ENCODE measurements around the gene SULT2B1. TPM values are rescaled to one million over a fixed set of nuclear protein-coding genes. Genes with fewer than 3 reads are reported as not detected.
"Not testable (repeated sequence)": the region's sequence is repeated elsewhere in the genome, so short reads cannot be mapped to it uniquely, and the experiment has no call there.

The SULT2B1 gene
- total and polyA plus RNA-seq, 4 experiments from 2014 or later = 0.13 TPM; not detected in 3

DNA sequence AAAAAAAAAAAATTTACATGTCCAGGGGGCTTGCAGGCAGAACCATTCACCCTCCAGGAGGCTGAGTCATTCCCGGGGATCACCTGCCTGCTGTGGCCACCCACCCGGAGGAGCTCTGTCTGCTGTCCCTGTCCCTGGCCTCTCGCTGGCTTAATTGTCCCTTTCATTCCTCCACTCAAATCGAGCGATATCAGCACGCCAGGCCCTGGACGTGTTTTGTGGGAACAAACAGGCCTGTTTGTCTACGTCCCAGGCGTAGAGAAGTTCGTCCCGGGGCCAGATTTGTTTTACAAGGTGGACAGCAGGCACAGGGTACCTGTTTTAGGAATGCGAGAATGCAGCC is 21.2 kb downstream of the SULT2B1 start:
- intact Hi-C loops (cut with micrococcal nuclease) = no loop called here
- no peak overlapping the region for H3K4me3 Mint-ChIP-seq
- ChIA-PET POLR2A (ENCODE audit: partially characterized antibody) (no interaction called here), CTCF (ENCODE audit: partially characterized antibody) (interaction anchor here (1.3 kb wide), 1 partner anchor 67 kb away, joined by 3 read pairs; no protein-coding TSS in a partner anchor)
- Histone ChIP-seq H3K4me3 (ENCODE audit: low read length in 2 of 2) (no peak overlapping the region), H3K36me3 (ENCODE audit: insufficient read depth, low read length) (no peaks in the 10 kb centered on the region), H3K27ac (ENCODE audit: low read depth, low read length) (no peak overlapping the region), H3K27me3 (ENCODE audit: insufficient read depth, low read length) (no peaks in the 10 kb centered on the region), H3K9me3 (ENCODE audit: control insufficient read depth in 1 of 2, low read length in 2 of 2) (no peaks in the 10 kb centered on the region), H3K4me1 (ENCODE audit: insufficient read depth, low read length) (peaks cover 5% of the 10 kb centered on the region)
- no peak overlapping the region for H3K27ac Mint-ChIP-seq
- H3K9me3 Mint-ChIP-seq = no peaks in the 10 kb centered on the region
- H3K36me3 Mint-ChIP-seq = no peaks in the 10 kb centered on the region
- peaks cover 0 to 4% (median 0%) of the 10 kb centered on the region in 4 donors for H3K4me1 Mint-ChIP-seq
- peaks cover 0 to 1% of the 10 kb centered on the region in 2 donors for H3K27me3 Mint-ChIP-seq
- DNase-seq = no peak

DNA sequence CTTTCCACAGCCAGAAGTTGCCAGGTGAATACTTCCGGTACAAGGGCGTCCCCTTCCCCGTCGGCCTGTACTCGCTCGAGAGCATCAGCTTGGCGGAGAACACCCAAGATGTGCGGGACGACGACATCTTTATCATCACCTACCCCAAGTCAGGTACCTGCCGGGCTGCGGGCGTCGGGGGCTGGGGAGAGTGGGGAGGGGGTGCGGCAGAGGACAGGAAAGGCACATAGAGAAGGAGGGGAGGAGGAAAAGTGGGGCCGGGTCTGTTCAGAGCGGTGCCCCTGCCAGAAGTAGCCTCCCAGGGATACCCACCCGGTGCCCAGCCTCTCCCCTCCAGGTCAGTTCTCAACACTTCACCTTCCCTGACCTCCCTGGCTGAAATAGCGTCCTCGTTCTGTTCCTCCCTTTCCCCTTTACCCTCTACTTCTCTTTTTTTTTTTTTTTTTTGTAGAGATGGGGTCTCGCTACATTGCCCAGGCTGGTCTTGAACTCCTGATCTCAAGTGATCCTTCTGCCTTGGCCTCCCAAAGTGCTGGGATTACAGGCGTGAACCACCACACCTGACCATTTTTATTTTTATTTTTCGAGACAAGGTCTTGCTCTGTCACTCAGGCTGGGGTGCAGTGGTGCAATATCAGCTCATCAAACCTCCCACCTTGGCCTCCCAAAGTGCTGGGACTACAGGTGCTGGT is 24.1 kb downstream of the SULT2B1 start:
- H3K9me3 Mint-ChIP-seq = no peaks in the 10 kb centered on the region
- no peaks in the 10 kb centered on the region for H3K27me3 Mint-ChIP-seq
- no peaks in the 10 kb centered on the region for H3K36me3 Mint-ChIP-seq
- Histone ChIP-seq H3K36me3 (ENCODE audit: insufficient read depth, low read length) (no peaks in the 10 kb centered on the region), H3K27me3 (ENCODE audit: insufficient read depth, low read length) (no peaks in the 10 kb centered on the region), H3K4me1 (ENCODE audit: insufficient read depth, low read length) (peaks cover 5% of the 10 kb centered on the region), H3K9me3 (ENCODE audit: control insufficient read depth in 1 of 2, low read length in 2 of 2) (no peaks in the 10 kb centered on the region), H3K4me3 (ENCODE audit: low read length in 2 of 2) (no peak overlapping the region), H3K27ac (ENCODE audit: low read depth, low read length) (no peak overlapping the region)
- CTCF ChIA-PET (ENCODE audit: partially characterized antibody) = no interaction called here
- no peak overlapping the region for H3K27ac Mint-ChIP-seq
- peaks cover 0 to 4% (median 0%) of the 10 kb centered on the region in 4 donors for H3K4me1 Mint-ChIP-seq
- intact Hi-C loops (cut with micrococcal nuclease) = no loop called here
- no peak overlapping the region for H3K4me3 Mint-ChIP-seq
- no peak for DNase-seq
- POLR2A ChIA-PET (ENCODE audit: partially characterized antibody) = no interaction called here

DNA sequence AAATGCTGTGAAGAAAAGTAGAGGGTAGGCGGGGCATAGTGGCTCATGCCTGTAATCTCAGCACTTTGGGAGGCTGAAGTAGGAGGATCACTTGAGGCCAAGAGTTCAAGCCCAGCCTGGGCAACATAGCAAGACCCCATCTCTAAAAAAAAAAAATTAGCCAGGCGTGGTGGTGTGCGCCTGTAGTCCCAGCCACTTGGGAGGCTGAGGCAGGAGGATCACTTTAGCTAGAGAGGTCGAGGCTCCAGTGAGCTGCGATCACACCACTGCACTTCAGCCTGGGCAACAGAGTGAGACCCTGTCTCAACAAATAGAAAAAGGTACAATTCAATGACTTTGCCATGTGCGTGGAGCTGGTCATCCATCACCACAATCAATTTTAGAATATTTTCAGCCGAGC is 25.9 kb downstream of the SULT2B1 start:
- CTCF ChIA-PET (ENCODE audit: partially characterized antibody) = interaction anchor here (0.6 to 3.6 kb wide), 2 partner anchors 11 to 72 kb away, joined by 4 to 14 read pairs; no protein-coding TSS in a partner anchor
- DNase-seq; H3K36me3 Mint-ChIP-seq; intact Hi-C loops (cut with micrococcal nuclease); H3K27ac ChIP-seq (ENCODE audit: low read depth, low read length); POLR2A ChIA-PET (ENCODE audit: partially characterized antibody); H3K4me3 Mint-ChIP-seq; H3K27ac Mint-ChIP-seq; H3K4me1 Mint-ChIP-seq; H3K27me3 Mint-ChIP-seq; H3K36me3 ChIP-seq (ENCODE audit: insufficient read depth, low read length); H3K9me3 ChIP-seq (ENCODE audit: control insufficient read depth in 1 of 2, low read length in 2 of 2); H3K27me3 ChIP-seq (ENCODE audit: insufficient read depth, low read length); H3K4me1 ChIP-seq (ENCODE audit: insufficient read depth, low read length); H3K9me3 Mint-ChIP-seq; H3K4me3 ChIP-seq (ENCODE audit: low read length in 2 of 2): not testable (repeated sequence)

DNA sequence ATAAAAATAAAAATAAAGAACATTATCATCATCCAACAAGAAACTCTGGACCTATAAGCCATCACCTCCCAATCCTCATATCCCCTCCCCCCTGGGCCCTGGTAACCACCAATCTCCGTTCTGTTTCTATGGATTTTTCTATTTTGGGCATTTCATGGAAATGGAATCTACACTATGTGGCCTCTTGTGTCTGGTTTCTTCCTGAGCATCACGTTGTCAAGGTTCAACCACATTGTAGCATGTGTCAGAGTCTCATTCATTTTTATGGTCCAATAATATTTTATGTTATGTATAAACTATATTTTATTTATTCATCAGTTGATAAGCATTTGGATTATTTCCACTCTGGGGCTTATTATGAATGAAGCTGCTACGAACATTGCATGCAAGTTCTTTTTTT is 26.9 kb downstream of the SULT2B1 start:
- Mint-ChIP-seq H3K36me3 (no peaks in the 10 kb centered on the region), H3K9me3 (no peaks in the 10 kb centered on the region), H3K4me1 (peaks cover 0 to 2% (median 0%) of the 10 kb centered on the region in 4 donors), H3K27me3 (no peaks in the 10 kb centered on the region), H3K4me3 (no peak overlapping the region), H3K27ac (no peak overlapping the region)
- Histone ChIP-seq H3K27me3 (ENCODE audit: insufficient read depth, low read length) (no peaks in the 10 kb centered on the region), H3K4me3 (ENCODE audit: low read length in 2 of 2) (no peak overlapping the region), H3K36me3 (ENCODE audit: insufficient read depth, low read length) (no peaks in the 10 kb centered on the region), H3K27ac (ENCODE audit: low read depth, low read length) (no peak overlapping the region), H3K4me1 (ENCODE audit: insufficient read depth, low read length) (peaks cover 5% of the 10 kb centered on the region), H3K9me3 (ENCODE audit: control insufficient read depth in 1 of 2, low read length in 2 of 2) (no peaks in the 10 kb centered on the region)
- ChIA-PET POLR2A (ENCODE audit: partially characterized antibody) (no interaction called here), CTCF (ENCODE audit: partially characterized antibody) (interaction anchor here (0.6 to 13.1 kb wide), 4 partner anchors 10 to 195 kb away, joined by 3 to 203 read pairs (median 8); no protein-coding TSS in a partner anchor)
- intact Hi-C loops (cut with micrococcal nuclease) = no loop called here
- no peak for DNase-seq

DNA sequence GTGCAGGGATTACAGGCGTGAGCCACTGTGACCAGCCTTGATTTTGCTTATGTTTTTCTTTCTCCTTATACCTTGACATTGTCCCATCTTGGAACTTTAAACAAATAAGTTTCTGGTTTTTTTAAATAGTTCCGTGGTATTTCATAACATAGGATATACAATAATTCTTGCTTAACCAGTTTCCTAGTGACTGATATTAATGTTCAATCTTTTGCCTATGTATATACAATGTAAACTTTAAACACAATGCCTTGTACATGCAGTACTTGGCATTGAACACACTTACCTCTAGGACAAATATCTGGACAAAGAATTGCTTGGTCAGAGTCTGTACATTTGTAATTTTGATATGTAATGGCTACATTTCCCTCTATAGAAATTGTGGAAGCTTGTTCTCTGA is 30.2 kb downstream of the SULT2B1 start:
- Mint-ChIP-seq H3K4me1 (peaks cover 4 to 6% (median 5%) of the 10 kb centered on the region in 4 donors), H3K36me3 (peaks cover 0 to 4% of the 10 kb centered on the region in 2 donors), H3K27ac (no peak overlapping the region), H3K27me3 (no peaks in the 10 kb centered on the region), H3K9me3 (no peaks in the 10 kb centered on the region), H3K4me3 (no peak overlapping the region)
- CTCF ChIA-PET (ENCODE audit: partially characterized antibody) = interaction anchor here (0.6 to 13.1 kb wide), 5 partner anchors 75 to 305 kb away, joined by 3 to 203 read pairs (median 5); partner anchors contain the start of gene KDELR1
- Histone ChIP-seq H3K4me1 (ENCODE audit: insufficient read depth, low read length) (peaks cover 3% of the 10 kb centered on the region), H3K27me3 (ENCODE audit: insufficient read depth, low read length) (no peaks in the 10 kb centered on the region), H3K9me3 (ENCODE audit: control insufficient read depth in 1 of 2, low read length in 2 of 2) (no peaks in the 10 kb centered on the region), H3K4me3 (ENCODE audit: low read length in 2 of 2) (no peak overlapping the region), H3K36me3 (ENCODE audit: insufficient read depth, low read length) (no peaks in the 10 kb centered on the region), H3K27ac (ENCODE audit: low read depth, low read length) (no peak overlapping the region)
- POLR2A ChIA-PET (ENCODE audit: partially characterized antibody) = no interaction called here
- no peak for DNase-seq
- intact Hi-C loops (cut with micrococcal nuclease) = no loop called here

DNA sequence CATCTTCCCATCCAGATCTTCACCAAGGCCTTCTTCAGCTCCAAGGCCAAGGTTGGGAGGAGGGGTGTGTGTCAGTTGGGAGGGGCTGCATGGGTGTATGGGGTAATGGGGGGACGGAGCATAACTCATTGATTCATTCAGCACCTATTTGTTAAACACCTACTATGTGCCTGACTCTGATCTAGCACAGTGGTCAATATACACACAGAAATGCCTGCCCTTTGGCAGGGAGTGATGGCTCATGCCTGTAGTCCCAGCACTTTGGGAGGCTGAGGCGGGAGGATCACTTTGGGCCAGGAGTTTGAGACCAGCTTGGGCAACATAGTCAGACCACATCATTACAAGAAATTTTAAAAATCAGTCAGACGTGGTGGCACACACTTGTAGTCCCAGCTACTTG is 35.4 kb downstream of the SULT2B1 start:
- H3K4me1 Mint-ChIP-seq = peaks cover 10 to 26% (median 16%) of the 10 kb centered on the region in 4 donors
- ChIA-PET POLR2A (ENCODE audit: partially characterized antibody) (interaction anchor here (1.1 kb wide), 1 partner anchor 77 kb away, joined by 4 read pairs; no protein-coding TSS in a partner anchor), CTCF (ENCODE audit: partially characterized antibody) (interaction anchor here (0.6 to 13.1 kb wide), 6 partner anchors 20 to 1347 kb away, joined by 3 to 203 read pairs (median 44); partner anchors contain the start of gene SPACA4)
- Histone ChIP-seq H3K4me3 (ENCODE audit: low read length in 2 of 2) (no peak overlapping the region), H3K36me3 (ENCODE audit: insufficient read depth, low read length) (no peaks in the 10 kb centered on the region), H3K9me3 (ENCODE audit: control insufficient read depth in 1 of 2, low read length in 2 of 2) (no peaks in the 10 kb centered on the region), H3K27ac (ENCODE audit: low read depth, low read length) (no peak overlapping the region), H3K27me3 (ENCODE audit: insufficient read depth, low read length) (no peaks in the 10 kb centered on the region), H3K4me1 (ENCODE audit: insufficient read depth, low read length) (peaks cover 12% of the 10 kb centered on the region)
- peaks cover 0 to 4% of the 10 kb centered on the region in 2 donors for H3K36me3 Mint-ChIP-seq
- no peaks in the 10 kb centered on the region for H3K27me3 Mint-ChIP-seq
- H3K4me3 Mint-ChIP-seq = no peak overlapping the region
- no peaks in the 10 kb centered on the region for H3K9me3 Mint-ChIP-seq
- intact Hi-C loops (cut with micrococcal nuclease) = no loop called here
- peak overlapping the region in 1 of 7 donors; percentile 51 for H3K27ac Mint-ChIP-seq
- DNase-seq = no peak

DNA sequence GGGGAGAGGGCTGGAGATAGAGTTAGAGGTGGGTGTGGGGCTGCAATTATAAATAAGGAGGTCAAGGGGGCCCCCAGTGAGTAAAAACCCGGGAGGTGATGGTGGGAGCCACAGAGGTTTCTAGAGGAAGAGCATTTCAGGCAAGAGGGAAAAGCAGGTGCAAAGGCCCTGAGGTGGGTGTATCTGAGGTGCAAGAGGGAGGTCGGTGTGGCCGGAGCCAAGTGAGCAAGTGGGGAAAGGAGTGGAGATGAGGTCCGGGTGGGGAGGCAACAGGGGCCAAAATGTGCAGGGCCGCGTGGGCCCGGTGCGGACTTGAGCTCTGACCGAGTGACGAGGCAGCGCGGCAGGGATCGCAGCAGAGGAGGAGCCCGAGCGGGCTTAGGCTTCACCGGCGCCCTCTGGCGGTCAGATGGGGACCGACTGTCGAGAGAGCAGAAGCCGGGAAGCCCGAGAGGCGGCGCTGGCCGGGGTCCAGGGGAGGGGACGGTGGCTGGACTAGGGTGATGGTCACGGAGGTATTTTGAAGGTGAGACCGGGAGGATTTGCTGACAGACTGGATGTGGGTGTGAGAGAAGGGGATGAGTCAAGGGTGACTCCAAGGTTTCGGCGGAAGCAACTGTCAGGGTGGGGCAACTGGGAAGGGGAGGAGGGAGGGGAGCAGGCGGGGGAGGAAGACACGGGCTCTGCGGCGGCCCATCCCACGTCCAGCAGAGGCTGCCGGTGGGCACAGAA is 36.9 kb downstream of the SULT2B1 start:
- H3K27me3 ChIP-seq (ENCODE audit: insufficient read depth, low read length) = no peaks in the 10 kb centered on the region
- DNase-seq = peak; percentile 77 to 82 (median 81)
- H3K4me1 ChIP-seq (ENCODE audit: insufficient read depth, low read length) = peaks cover 17% of the 10 kb centered on the region
- Mint-ChIP-seq H3K4me3 (peak overlapping the region; percentile 53 to 91 (median 80)), H3K9me3 (no peaks in the 10 kb centered on the region), H3K4me1 (peaks cover 13 to 33% (median 21%) of the 10 kb centered on the region in 4 donors), H3K27me3 (no peaks in the 10 kb centered on the region), H3K27ac (peak overlapping the region; percentile 49 to 84 (median 75)), H3K36me3 (peaks cover 0 to 4% of the 10 kb centered on the region in 2 donors)
- no peak overlapping the region for H3K27ac ChIP-seq (ENCODE audit: low read depth, low read length)
- POLR2A ChIA-PET (ENCODE audit: partially characterized antibody) = interaction anchor here (0.6 to 1.6 kb wide), 8 partner anchors 20 to 86 kb away, joined by 3 to 5 read pairs (median 4); partner anchors contain the start of genes DBP, RPL18 and SPHK2
- H3K4me3 ChIP-seq (ENCODE audit: low read length in 2 of 2) = peak overlapping the region in 1 of 2 donors; percentile 49
- CTCF ChIA-PET (ENCODE audit: partially characterized antibody) = interaction anchor here (0.6 to 13.1 kb wide), 17 partner anchors 9 to 275 kb away, joined by 3 to 203 read pairs (median 5); partner anchors contain the start of genes FAM83E, SPACA4, SYNGR4 and TMEM143
- no peaks in the 10 kb centered on the region for H3K36me3 ChIP-seq (ENCODE audit: insufficient read depth, low read length)
- H3K9me3 ChIP-seq (ENCODE audit: control insufficient read depth in 1 of 2, low read length in 2 of 2) = no peaks in the 10 kb centered on the region
- intact Hi-C loops (cut with micrococcal nuclease) = loop anchor here (1.0 to 2.0 kb wide), 5 partner anchors 19 to 322 kb away; a partner anchor contains a TSS
